ENCODE measurements around the gene TANC1.

DNA sequence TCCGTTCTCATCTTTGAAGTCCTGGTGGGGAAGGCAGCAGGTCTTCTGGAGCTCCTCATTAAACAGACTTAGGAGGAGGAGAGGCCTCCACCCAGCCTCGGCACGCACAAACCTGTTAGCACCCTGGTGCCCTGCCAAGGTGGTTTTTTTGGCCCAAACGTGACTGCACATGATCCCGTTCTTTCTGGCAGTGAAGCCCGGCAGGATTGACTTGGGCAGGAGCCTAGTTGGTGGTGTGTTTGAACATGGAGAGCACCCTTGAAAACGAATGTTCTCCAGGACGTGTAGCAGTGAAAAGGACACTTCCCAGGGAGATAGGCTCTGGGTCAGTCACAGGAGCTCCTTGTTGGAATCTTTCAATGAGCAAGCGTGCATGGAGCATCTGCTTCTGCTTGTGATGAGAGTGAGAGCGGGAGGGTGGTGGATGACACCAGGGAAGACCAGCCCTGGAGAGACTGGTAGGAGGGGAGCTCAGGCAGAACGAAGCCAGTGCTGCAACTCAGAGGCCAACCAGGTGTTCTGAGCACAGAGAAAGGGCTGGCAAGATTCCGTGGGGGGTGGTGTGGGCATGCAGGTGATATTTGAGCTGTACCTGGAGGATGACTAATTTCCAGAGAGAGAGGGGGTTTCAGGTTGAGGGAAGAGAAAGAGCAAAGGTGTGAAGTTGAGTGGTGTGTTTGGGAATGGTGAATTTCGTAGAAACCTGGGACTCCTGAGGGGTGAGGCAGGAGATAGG is 73.8 kb downstream of the TANC1 start:
- TF ChIP-seq, protein P1, sequence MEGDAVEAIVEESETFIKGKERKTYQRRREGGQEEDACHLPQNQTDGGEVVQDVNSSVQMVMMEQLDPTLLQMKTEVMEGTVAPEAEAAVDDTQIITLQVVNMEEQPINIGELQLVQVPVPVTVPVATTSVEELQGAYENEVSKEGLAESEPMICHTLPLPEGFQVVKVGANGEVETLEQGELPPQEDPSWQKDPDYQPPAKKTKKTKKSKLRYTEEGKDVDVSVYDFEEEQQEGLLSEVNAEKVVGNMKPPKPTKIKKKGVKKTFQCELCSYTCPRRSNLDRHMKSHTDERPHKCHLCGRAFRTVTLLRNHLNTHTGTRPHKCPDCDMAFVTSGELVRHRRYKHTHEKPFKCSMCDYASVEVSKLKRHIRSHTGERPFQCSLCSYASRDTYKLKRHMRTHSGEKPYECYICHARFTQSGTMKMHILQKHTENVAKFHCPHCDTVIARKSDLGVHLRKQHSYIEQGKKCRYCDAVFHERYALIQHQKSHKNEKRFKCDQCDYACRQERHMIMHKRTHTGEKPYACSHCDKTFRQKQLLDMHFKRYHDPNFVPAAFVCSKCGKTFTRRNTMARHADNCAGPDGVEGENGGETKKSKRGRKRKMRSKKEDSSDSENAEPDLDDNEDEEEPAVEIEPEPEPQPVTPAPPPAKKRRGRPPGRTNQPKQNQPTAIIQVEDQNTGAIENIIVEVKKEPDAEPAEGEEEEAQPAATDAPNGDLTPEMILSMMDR (optimal IDR thresholded peaks at IDR 0.05 in 1 of 3, IDR thresholded peaks at IDR 0.05 in 1 of 3, conservative IDR thresholded peaks at IDR 0.05 in 1 of 3; ENCODE audit: extremely low read depth in 1 of 3, insufficient read depth in 2 of 3, low read length in 3 of 3): no peak
- TF ChIP-seq EZH2 (IDR thresholded peaks at IDR 0.05; ENCODE audit: low read length): no peak
